Gastrocnemius medialis (tissue), 4 donors: ENCODE measurements around the gene PIK3R3.

Source experiments
- CTCF ChIP-seq, 5 experiments: fragments of 450-650 bp in 3 of 5; fragments of 200-600 bp in 2 of 5; sonication (generic) in 2 of 5; IDR thresholded peaks in 4 of 5; conservative IDR thresholded peaks in 1 of 5; 1 replicate in 4 of 5; 2 replicates in 1 of 5; pipeline ENCODE4 v1.5.1; 2016 to 2019; ENCODE audit warnings: antibody characterized with exemption in 5 of 5, mild to moderate bottlenecking in 3 of 5, moderate library complexity in 3 of 5
- POLR2A ChIP-seq, 2 donors: fragments of 450-650 bp; IDR thresholded peaks; one replicate each; pipeline ENCODE4 v1.6.1; 2017; ENCODE audit warnings: antibody characterized with exemption in 2 of 2, mild to moderate bottlenecking in 2 of 2, moderate library complexity in 2 of 2

GRCh38 chr1:46096269-46097148, 35.9 kb downstream of the PIK3R3 start:
- no peak for TF ChIP-seq CTCF (IDR thresholded peaks at IDR 0.05 in 4 of 5, conservative IDR thresholded peaks at IDR 0.05 in 1 of 5)
- no peak for TF ChIP-seq POLR2A (IDR thresholded peaks at IDR 0.05)
